SK-N-SH (cell line): Measurements from ENCODE around the gene GSC. TPM values are rescaled to one million over a fixed set of nuclear protein-coding genes. Genes with fewer than 3 reads are reported as not detected.
"Not testable (repeated sequence)": the region's sequence is repeated elsewhere in the genome, so short reads cannot be mapped to it uniquely, and the experiment has no call there.

Experiments
- CTCF ChIA-PET: fragments of 300-600, 350-600 bp; formaldehyde crosslinking; extraction: SDS; loops from one replicate; lab custom pipeline; 2021; lab: Yijun Ruan, JAX
- POLR2A ChIA-PET: fragments of 350-600 bp; sonication (Branson Sonifier 250); formaldehyde crosslinking; extraction: SDS; loops from one replicate; lab custom pipeline; 2020; ENCODE audit warnings: antibody characterized with exemption, inconsistent platforms; lab: Yijun Ruan, JAX
- DNase-seq: peaks from one replicate; pipeline ENCODE4 v3.0.0; 2012
- H2AFZ ChIP-seq: fragments of 200-600 bp; sonication (generic); 2 replicates; pipeline ENCODE4 v1.8.1; 2016; ENCODE audit warnings: antibody characterized with exemption, mild to moderate bottlenecking, low read depth
- H3F3A ChIP-seq: fragments of 200-600 bp; sonication (generic); replicated peaks from 2 replicates; pipeline ENCODE3; 2016; ENCODE audit warnings: antibody characterized with exemption, mild to moderate bottlenecking; ENCODE audit not compliant: insufficient read depth
- H3K27ac ChIP-seq, 2 experiments: fragments of 200-500 bp in 1 of 2; fragments of 200-600 bp in 1 of 2; sonication (Bioruptor generic) in 1 of 2; sonication (generic), shearing (Covaris generic) in 1 of 2; 2 replicates each; pipeline versions ENCODE4 v1.5.1 to v1.6.1; 2014 to 2016; ENCODE audit warnings: low read depth in 2 of 2, inconsistent platforms in 1 of 2, low read length in 1 of 2, mild to moderate bottlenecking in 1 of 2, mixed read lengths in 1 of 2
- H3K27me3 ChIP-seq: fragments of 200-600 bp; sonication (generic), shearing (Covaris generic); 2 replicates; pipeline ENCODE4 v1.6.1; 2016; ENCODE audit warnings: mixed run types; ENCODE audit not compliant: insufficient read depth
- H3K36me3 ChIP-seq, 2 experiments: fragments of 200-500 bp in 1 of 2; fragments of 200-600 bp in 1 of 2; sonication (Bioruptor generic) in 1 of 2; sonication (generic) in 1 of 2; replicated peaks in 1 of 2; 2 replicates each; pipeline versions ENCODE3 to v1.5.1; 2014 to 2016; ENCODE audit warnings: low read length in 1 of 2, mild to moderate bottlenecking in 1 of 2; ENCODE audit not compliant: insufficient read depth in 2 of 2, control insufficient read depth in 1 of 2
- H3K4me1 ChIP-seq, 2 experiments: fragments of 200-500 bp in 1 of 2; fragments of 200-600 bp in 1 of 2; sonication (Bioruptor generic) in 1 of 2; sonication (generic), shearing (Covaris generic) in 1 of 2; 2 replicates each; pipeline versions ENCODE4 v1.5.1 to v1.6.1; 2014 to 2016; ENCODE audit warnings: low read depth in 1 of 2, low read length in 1 of 2, mixed run types in 1 of 2; ENCODE audit not compliant: insufficient read depth in 2 of 2, control insufficient read depth in 1 of 2
- H3K4me2 ChIP-seq: fragments of 200-600 bp; sonication (generic), shearing (Covaris generic); 2 replicates; pipeline ENCODE4 v1.6.1; 2017; ENCODE audit warnings: mixed run types
- H3K4me3 ChIP-seq, 2 experiments: fragments of 200-500 bp in 1 of 2; fragments of 200-600 bp in 1 of 2; sonication (Bioruptor generic) in 1 of 2; sonication (generic), shearing (Covaris generic) in 1 of 2; 2 replicates each; pipeline versions ENCODE4 v1.5.1 to v1.8.1; 2014 to 2016; ENCODE audit warnings: low read depth in 2 of 2, inconsistent platforms in 1 of 2, low read length in 1 of 2, mild to moderate bottlenecking in 1 of 2, mixed read lengths in 1 of 2, moderate library complexity in 1 of 2
- H3K79me2 ChIP-seq: fragments of 200-600 bp; sonication (generic); 2 replicates; pipeline ENCODE4 v1.8.1; 2017; ENCODE audit warnings: mild to moderate bottlenecking; ENCODE audit not compliant: insufficient read depth
- H3K9ac ChIP-seq: fragments of 200-600 bp; sonication (generic); 2 replicates; pipeline ENCODE4 v1.6.1; 2017; ENCODE audit warnings: mixed run types
- H3K9me2 ChIP-seq: fragments of 200-600 bp; sonication (generic); 2 replicates; pipeline ENCODE4 v1.6.1; 2017; ENCODE audit warnings: mixed run types
- H3K9me3 ChIP-seq: fragments of 200-600 bp; sonication (generic); 2 replicates; pipeline ENCODE4 v1.6.1; 2017; ENCODE audit warnings: mixed run types, mild to moderate bottlenecking, moderate library complexity
- H4K20me1 ChIP-seq: fragments of 200-600 bp; sonication (generic); 2 replicates; pipeline ENCODE4 v1.6.1; 2017; ENCODE audit warnings: mild to moderate bottlenecking, mixed run types; ENCODE audit not compliant: insufficient read depth
- CHD2 ChIP-seq: fragments of 150-350 bp; IDR thresholded peaks from 2 replicates; pipeline ENCODE4 v1.6.1; 2018; ENCODE audit warnings: low read length; ENCODE audit not compliant: partially characterized antibody
- EP300 ChIP-seq, 2 experiments: IDR thresholded peaks; 2 replicates each; pipeline versions ENCODE4 v1.4.0 to v1.6.1; 2012; ENCODE audit warnings: borderline replicate concordance in 1 of 2, low read depth in 1 of 2, low read length in 1 of 2
- FOXJ3 ChIP-seq: sonication (generic); formaldehyde crosslinking; IDR thresholded peaks from 2 replicates; pipeline ENCODE4 v1.5.1; 2020; ENCODE audit warnings: mild to moderate bottlenecking, missing genetic modification reagents
- GATA2 ChIP-seq: sonication (generic); formaldehyde crosslinking; IDR thresholded peaks from 2 replicates; pipeline ENCODE4 v1.5.0; 2020; ENCODE audit warnings: mild to moderate bottlenecking, missing genetic modification reagents
- JUND ChIP-seq: IDR thresholded peaks from 2 replicates; pipeline ENCODE4 v1.4.0; 2012
- MEF2A ChIP-seq: IDR thresholded peaks from 2 replicates; pipeline ENCODE4 v1.4.0; 2012; ENCODE audit warnings: low read depth, borderline replicate concordance
- MXI1 ChIP-seq: IDR thresholded peaks from 2 replicates; pipeline ENCODE4 v1.6.1; 2012; ENCODE audit warnings: mild to moderate bottlenecking, low read depth, low read length, improper control_type of control experiment
- NFIC ChIP-seq: IDR thresholded peaks from 2 replicates; pipeline ENCODE4 v1.4.0; 2012; ENCODE audit warnings: borderline replicate concordance
- NRF1 ChIP-seq: IDR thresholded peaks from 2 replicates; pipeline ENCODE4 v1.6.1; 2012; ENCODE audit warnings: low read depth, mild to moderate bottlenecking, low read length
- RAD21 ChIP-seq: IDR thresholded peaks from 2 replicates; pipeline ENCODE4 v1.6.1; 2012; ENCODE audit warnings: mild to moderate bottlenecking, low read length
- RFX5 ChIP-seq: IDR thresholded peaks from 2 replicates; pipeline ENCODE4 v1.6.1; 2012; ENCODE audit warnings: mild to moderate bottlenecking, improper control_type of control experiment, low read length
- RXRA ChIP-seq: IDR thresholded peaks from 2 replicates; pipeline ENCODE4 v1.4.0; 2012; ENCODE audit warnings: low read depth, mild to moderate bottlenecking, borderline replicate concordance
- TAF1 ChIP-seq: IDR thresholded peaks from 2 replicates; pipeline ENCODE4 v1.6.1; 2012; ENCODE audit warnings: low read depth, mild to moderate bottlenecking, low read length, moderate library complexity, borderline replicate concordance
- TEAD4 ChIP-seq: IDR thresholded peaks from 2 replicates; pipeline ENCODE4 v1.4.0; 2012; ENCODE audit warnings: mild to moderate bottlenecking, borderline replicate concordance; ENCODE audit not compliant: insufficient read depth
- WGBS: methylation state at CpG from one replicate; pipeline ENCODE4 v1.1.6; 2017; ENCODE audit warnings: low lambda C conversion rate; 5-methylcytosine and 5-hydroxymethylcytosine counted together
- polyA plus RNA-seq, 3 experiments: library from polyadenylated mRNA; depleted of rRNA; stranded (reverse); fragments of >200 nt; gene quantifications; 2 replicates each; pipeline ENCODE4 v1.2.3, GENCODE V29; 2012
- TF ChIP-seq, protein P1 (sequence below): IDR thresholded peaks from 2 replicates; pipeline ENCODE4 v1.4.0; 2012; ENCODE audit warnings: low read depth, borderline replicate concordance
- TF ChIP-seq, protein P2 (sequence below): IDR thresholded peaks from 2 replicates; pipeline ENCODE4 v1.4.0; 2012; ENCODE audit warnings: low read depth
- TF ChIP-seq, protein P3 (sequence below): fragments of 200-600 bp; sonication (generic); IDR thresholded peaks from 2 replicates; pipeline ENCODE4 v1.6.1; 2017; ENCODE audit warnings: antibody characterized with exemption, mild to moderate bottlenecking, moderate library complexity
- TF ChIP-seq, protein P4 (sequence below): IDR thresholded peaks from 2 replicates; pipeline ENCODE4; 2012

The GSC gene
- polyA plus RNA-seq, 1 of the 3 experiments (the other 2 are of a cell fraction) = 1.3 TPM

DNA sequence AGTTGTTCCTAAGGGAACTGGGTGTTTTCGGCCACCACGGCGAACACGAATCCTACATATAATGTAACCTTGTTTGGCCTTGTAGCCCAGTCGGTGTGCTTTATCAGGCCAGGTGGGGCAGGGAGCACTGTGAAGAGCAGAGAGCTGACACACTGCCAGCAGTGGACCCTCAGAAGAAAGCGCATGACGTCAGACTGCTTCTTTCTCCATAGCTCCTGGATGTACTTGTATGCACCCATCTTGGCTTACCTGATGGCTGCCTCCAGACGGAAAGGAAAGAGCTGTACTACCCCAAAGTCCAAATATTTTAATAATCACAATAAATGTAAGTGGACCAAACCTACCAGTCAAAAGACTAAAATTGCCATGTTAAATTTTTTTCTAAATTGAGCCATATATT lies 31.3 kb upstream of the GSC start (continued):
- TF ChIP-seq GATA2 (CRISPR knock-in tag) (no peak), NFIC (no peak), TEAD4 (no peak)

DNA sequence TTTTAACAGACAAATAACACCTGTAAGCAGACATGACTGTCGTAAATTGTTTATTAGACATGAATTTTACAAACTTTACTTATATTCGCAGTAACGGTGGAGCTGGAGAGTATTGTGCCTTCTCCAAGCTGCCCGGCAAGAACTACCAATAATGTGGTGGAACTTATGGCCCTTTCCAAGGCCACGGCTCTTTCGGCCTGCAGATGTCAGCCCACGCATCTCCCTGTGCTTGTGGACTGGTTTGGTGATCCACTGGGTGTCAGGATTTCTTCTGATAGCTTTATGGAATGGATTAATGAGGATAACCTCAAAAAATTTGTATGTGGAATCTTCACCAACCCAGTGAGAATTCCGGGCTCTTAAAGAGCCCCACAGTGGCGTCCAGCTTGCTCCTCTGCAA lies 30.9 kb upstream of the GSC start:
- H3K36me3 ChIP-seq, H3K4me3 ChIP-seq, H3K4me2 ChIP-seq, H3K9me3 ChIP-seq, H3K27me3 ChIP-seq, H4K20me1 ChIP-seq, H3K79me2 ChIP-seq, H3K9ac ChIP-seq, DNase-seq, POLR2A ChIA-PET, H3K27ac ChIP-seq, H3K4me1 ChIP-seq, H2AFZ ChIP-seq, H3F3A ChIP-seq, H3K9me2 ChIP-seq: not testable (repeated sequence)
- CTCF ChIA-PET = interaction anchor here (1.5 kb wide), 1 partner anchor 631 kb away, joined by 3 read pairs; no protein-coding TSS in a partner anchor
- WGBS = 42% methylated on average over 9 of the region's 9 CpGs

DNA sequence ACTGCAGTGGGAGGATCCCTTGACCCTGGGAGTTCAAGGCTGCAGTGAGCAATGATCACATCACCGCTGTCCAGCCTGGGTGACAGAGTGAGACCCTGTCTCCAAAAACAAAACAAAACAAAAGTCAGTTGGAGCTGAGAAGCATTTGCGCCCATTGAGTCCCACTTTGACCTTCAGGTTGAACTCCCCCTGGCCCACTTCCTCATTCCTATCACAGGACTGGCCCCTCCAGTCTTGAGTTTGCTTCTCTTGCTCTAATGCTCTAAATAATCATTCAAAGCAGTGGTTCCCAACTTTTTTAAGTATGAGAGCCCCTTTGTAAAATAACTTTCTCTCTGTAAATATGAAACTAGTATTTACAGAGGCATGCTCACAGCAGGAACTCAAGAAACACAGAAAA lies 28.0 kb upstream of the GSC start:
- 70% methylated on average over 2 of the region's 2 CpGs for WGBS
- Histone ChIP-seq H2AFZ (no peak overlapping the region), H3K27ac (no peak overlapping the region), H3K36me3 (no peaks in the 10 kb centered on the region), H3K4me2 (no peak overlapping the region), H3K9ac (no peak overlapping the region), H3F3A (no peaks in the 10 kb centered on the region), H3K79me2 (no peaks in the 10 kb centered on the region), H4K20me1 (no peaks in the 10 kb centered on the region), H3K4me1 (no peaks in the 10 kb centered on the region), H3K27me3 (no peaks in the 10 kb centered on the region; the same call in 1 of the 2 replicates), H3K9me2 (no peaks in the 10 kb centered on the region), H3K4me3 (no peak overlapping the region), H3K9me3 (no peaks in the 10 kb centered on the region)
- no peak for DNase-seq
- ChIA-PET POLR2A (no interaction called here), CTCF (no interaction called here)
- TF ChIP-seq NRF1 (no peak), TAF1 (no peak), RXRA (no peak), RAD21 (no peak), RFX5 (no peak), GATA2 (CRISPR knock-in tag) (no peak), CHD2 (no peak), TEAD4 (no peak), JUND (no peak), MEF2A (no peak), FOXJ3 (CRISPR knock-in tag) (no peak), MXI1 (no peak), EP300 (IDR thresholded peaks at IDR 0.05; ENCODE audit: borderline replicate concordance in 1 of 2, low read depth in 1 of 2, low read length in 1 of 2) (no peak)
- TF ChIP-seq, protein P1, sequence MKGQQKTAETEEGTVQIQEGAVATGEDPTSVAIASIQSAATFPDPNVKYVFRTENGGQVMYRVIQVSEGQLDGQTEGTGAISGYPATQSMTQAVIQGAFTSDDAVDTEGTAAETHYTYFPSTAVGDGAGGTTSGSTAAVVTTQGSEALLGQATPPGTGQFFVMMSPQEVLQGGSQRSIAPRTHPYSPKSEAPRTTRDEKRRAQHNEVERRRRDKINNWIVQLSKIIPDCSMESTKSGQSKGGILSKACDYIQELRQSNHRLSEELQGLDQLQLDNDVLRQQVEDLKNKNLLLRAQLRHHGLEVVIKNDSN = no peak
- TF ChIP-seq, protein P2, sequence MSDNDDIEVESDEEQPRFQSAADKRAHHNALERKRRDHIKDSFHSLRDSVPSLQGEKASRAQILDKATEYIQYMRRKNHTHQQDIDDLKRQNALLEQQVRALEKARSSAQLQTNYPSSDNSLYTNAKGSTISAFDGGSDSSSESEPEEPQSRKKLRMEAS = no peak
- TF ChIP-seq, protein P3, sequence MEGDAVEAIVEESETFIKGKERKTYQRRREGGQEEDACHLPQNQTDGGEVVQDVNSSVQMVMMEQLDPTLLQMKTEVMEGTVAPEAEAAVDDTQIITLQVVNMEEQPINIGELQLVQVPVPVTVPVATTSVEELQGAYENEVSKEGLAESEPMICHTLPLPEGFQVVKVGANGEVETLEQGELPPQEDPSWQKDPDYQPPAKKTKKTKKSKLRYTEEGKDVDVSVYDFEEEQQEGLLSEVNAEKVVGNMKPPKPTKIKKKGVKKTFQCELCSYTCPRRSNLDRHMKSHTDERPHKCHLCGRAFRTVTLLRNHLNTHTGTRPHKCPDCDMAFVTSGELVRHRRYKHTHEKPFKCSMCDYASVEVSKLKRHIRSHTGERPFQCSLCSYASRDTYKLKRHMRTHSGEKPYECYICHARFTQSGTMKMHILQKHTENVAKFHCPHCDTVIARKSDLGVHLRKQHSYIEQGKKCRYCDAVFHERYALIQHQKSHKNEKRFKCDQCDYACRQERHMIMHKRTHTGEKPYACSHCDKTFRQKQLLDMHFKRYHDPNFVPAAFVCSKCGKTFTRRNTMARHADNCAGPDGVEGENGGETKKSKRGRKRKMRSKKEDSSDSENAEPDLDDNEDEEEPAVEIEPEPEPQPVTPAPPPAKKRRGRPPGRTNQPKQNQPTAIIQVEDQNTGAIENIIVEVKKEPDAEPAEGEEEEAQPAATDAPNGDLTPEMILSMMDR = no peak
- TF ChIP-seq, protein P4, sequence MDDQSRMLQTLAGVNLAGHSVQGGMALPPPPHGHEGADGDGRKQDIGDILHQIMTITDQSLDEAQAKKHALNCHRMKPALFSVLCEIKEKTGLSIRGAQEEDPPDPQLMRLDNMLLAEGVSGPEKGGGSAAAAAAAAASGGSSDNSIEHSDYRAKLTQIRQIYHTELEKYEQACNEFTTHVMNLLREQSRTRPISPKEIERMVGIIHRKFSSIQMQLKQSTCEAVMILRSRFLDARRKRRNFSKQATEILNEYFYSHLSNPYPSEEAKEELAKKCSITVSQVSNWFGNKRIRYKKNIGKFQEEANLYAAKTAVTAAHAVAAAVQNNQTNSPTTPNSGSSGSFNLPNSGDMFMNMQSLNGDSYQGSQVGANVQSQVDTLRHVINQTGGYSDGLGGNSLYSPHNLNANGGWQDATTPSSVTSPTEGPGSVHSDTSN = no peak
